ENCODE results near the gene NT5C.

DNA sequence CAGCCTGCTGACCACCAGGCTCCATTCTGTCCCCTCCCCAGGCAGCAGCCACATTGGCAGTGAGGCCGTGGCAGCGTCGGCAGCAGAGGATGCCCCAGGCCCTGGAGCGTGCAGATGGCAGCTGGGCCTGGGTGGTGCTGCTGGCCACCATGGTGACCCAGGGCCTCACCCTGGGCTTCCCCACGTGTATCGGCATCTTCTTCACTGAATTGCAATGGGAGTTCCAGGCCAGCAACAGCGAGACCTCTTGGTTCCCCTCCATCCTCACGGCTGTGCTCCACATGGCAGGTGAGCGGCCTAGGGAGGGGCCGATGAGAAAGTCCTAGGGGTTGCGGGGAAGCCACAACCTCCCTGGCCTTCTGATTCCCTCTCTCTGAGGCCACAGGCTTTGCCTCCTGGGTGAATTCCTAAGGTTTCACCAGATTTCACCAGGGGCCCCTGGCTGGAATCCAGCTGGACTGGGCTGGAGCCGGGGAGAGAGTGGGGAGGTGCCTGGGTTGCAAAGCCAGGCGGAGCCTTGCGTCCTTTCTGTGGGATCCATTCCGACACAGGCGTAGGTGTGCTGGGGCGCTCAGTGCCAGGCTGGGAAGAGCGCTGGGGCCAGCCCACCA is 37.9 kb downstream of the NT5C start:
- no peak for TF ChIP-seq CTCF (IDR thresholded peaks at IDR 0.05)
- no peak for TF ChIP-seq POLR2A (IDR thresholded peaks at IDR 0.05)

All from uterus (tissue), 2 donors.